HG03097 (cell line): ENCODE data around the gene CHCHD3.

Experiments used
- ATAC-seq: cut with Tn5 transposase; IDR thresholded peaks from one replicate; pipeline ENCODE4 v1.9.1; 2021; ENCODE audit not compliant: unreplicated experiment, low FRiP score

Gene CHCHD3

GRCh38 chr7:133081119-133081598 lies 731 bp downstream of the CHCHD3 start:
- no peak for ATAC-seq

- ATAC-seq, result no peak
Measured at GRCh38 chr7:133079296-133079695, 2.6 kb downstream of the CHCHD3 start.

- no peak for ATAC-seq
Measured at GRCh38 chr7:133077394-133077793, 4.5 kb downstream of the CHCHD3 start.

DNA sequence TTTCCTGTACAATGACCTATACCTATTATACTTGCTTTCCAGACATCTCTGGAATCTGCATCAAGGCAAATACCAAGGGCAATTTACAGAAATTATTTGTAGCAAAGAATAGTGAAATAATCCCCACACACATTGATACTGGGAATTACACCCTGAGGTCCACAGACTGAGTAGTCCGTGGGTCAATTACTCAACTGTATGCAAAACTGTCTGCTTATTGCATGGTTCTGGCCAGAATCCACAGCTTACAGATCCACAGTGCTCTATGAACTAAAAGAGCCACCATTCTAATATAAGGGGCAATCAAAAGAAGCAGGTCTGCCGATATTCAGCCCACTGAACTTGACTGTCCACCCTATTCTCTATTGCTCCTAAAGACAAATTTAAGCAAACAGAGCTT lies 5.7 kb downstream of the CHCHD3 start:
- ATAC-seq, result no peak

GRCh38 chr7:133071506-133071905 lies 10.4 kb downstream of the CHCHD3 start:
- ATAC-seq, result no peak

- no peak for ATAC-seq
Measured at GRCh38 chr7:133070562-133070961, 11.3 kb downstream of the CHCHD3 start.

GRCh38 chr7:133065301-133065700 lies 16.6 kb downstream of the CHCHD3 start:
- ATAC-seq, result no peak

DNA sequence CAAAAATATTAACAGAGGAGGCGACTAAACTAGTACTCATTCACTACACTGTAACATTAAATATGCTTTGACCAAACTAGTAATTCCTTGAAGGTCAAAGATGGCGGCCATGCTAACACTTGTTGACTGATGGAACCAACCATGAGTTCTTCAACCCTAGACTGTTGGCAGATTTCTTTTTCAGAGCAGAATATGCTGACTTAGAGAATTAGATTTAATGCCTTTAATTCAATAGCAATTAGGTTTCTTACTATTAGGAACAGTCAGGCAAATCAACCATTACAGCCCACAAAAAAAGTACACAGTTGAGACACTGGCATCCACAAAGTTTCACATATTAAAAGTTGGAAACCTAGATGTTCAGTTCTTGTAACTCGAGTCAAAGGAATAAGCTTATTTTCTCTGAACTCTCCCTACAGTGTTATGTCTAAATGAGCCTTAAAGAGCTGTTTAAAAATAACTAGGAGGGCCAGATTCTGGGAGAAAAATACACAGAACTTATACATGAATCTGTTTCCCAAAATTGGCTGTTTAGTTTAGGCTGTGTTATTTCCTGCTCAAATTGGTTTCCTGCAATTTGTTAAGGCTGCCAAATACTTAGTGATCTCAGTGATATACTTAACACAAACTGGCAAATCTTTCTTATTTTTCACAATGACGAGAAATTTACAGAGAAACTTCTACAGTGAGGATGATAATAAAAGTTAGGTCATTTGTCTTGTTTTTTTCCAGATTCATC lies 17.6 kb downstream of the CHCHD3 start:
- no peak for ATAC-seq

DNA sequence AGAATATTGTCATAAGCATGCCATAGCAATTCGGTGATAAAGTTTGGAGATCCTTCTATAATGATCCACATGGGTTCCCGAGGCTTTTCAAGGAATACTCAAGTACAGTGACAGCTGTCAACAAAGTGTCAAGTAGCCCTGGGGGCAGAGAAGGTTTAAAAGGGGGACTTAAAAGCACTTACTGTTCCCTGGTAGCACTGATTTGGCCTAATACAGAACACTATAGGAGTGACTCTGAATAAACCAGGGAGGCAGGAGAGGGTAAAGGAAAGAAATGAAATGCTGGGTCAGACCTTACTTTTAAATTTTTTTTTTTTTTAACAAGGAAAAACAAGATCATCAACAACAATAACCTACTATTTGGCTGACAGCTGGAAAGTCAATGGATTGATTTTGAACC lies 20.1 kb downstream of the CHCHD3 start:
- ATAC-seq, result no peak

- ATAC-seq, result no peak
Measured at GRCh38 chr7:133061357-133061756, 20.5 kb downstream of the CHCHD3 start.

- no peak for ATAC-seq
Measured at GRCh38 chr7:133060004-133060403, 21.9 kb downstream of the CHCHD3 start.

DNA sequence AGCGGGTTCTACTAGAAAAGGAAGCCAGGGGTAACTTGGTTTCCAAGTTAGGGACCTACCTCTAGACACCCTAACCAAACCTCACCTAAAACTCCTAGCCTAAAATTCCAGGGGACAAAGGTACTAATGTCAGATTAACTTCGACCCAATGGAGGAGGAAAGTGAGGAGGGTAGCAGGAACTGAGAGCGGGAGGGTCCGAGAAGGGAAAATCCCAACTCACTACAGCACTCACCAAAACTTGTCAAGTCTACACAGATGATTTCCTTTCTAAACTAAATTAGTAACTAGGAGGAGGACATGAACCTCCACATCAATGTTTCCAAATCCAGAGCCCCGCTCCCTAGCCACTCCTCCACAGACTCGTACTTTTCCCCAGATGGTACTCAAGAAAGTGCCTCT lies 22.6 kb downstream of the CHCHD3 start:
- ATAC-seq, result no peak

DNA sequence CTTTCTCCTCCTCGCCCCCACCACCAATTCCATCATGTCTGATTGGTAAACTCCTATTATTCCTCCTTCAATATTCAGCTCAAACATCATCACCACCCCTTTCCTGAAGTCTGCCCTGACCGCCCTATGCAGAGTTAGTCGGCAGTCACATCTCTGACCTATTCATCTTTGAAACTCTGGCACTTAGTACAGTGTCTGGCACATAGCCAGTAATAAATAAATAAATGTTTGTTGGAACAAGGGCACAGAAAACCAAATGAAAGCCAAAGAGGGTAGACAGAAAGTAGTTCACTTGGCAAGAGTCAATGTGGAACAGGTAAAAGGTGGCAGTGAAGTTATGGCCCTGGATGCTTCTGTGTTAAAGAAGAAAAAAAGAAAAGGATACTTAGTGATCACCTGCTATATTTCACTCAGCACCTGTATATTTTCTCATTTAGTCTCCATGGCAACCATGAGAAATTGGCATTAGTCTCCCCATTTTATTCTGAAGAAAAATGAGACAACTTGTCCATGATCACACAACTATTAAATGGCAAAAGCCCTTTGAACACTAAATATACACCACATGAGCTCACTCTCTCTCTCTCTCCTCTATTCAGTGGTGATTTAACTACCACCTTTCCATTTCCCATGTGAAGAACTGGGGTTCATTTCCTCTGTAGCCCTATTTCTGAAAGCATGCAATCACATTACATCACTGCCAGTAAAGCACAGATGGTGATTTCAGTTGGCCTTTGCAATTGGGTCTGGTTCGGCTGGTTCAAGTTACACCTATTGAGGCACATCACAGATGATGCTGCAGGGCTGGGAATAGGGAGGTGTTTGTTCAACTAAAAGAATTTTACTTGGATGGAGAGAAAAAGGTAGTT lies 25.3 kb downstream of the CHCHD3 start:
- ATAC-seq, result no peak

GRCh38 chr7:133054162-133054840 lies 27.6 kb downstream of the CHCHD3 start:
- ATAC-seq, result no peak

DNA sequence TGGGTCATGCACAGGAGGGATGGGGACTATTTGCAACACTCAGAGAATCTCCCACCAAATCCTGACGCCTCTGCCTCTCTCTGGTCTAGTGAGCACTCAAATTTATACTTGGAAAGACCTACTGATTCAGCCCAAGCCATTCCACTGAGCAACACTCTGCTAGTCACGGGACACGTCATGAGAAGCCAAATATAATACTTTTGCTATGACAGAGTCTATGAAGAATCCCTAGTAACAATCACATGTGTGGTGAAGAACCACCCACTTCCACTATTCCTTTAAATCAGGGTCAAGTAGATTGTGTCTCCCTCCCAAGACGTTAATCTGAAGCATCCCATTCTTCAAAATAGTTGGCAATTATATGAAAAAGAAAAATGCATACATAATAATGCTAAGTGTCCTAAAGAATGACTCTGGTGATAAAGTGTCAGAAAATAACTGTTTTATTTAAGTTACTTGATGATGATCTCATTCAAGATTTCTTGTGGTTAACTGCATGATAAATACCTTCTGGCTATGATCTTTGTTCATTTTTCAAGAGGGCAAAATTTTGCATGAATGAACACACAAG lies 28.5 kb downstream of the CHCHD3 start:
- no peak for ATAC-seq

- ATAC-seq, result no peak
Measured at GRCh38 chr7:133052826-133053225, 29.1 kb downstream of the CHCHD3 start.

- no peak for ATAC-seq
Measured at GRCh38 chr7:133052401-133052756, 29.5 kb downstream of the CHCHD3 start.

DNA sequence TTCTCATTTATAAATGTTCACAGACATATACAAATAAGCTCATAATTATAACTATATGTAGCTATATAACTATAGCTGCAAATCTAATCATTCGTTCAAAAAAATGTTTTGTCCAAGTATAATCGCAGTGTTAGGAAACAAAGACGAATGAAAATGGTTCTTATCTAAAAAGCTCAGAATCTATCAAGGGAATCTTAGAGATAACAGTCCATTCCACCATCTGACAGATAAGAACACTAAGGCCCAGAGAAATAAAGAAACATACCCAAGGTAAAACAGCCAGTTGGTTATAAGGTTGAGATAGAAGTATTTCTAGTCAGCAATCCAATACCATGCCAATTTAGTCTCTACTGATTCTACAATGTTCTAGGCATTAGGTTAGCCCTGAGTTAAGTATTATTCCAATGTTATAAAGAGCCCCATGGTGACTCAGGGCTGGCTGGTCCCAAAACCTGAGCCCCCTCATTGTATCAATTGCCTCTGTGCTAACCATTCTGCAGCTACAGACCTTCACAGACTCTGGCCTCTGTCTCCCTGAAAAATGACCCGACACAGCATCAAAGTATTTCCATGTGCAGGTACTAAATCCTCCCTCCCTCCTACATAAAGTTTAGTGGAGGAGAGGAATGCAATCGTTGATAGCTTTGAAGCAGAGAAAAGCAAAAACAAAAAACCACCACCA lies 30.0 kb downstream of the CHCHD3 start:
- ATAC-seq, result no peak

GRCh38 chr7:133051066-133051465 lies 30.8 kb downstream of the CHCHD3 start:
- no peak for ATAC-seq

GRCh38 chr7:133050200-133050995 lies 31.5 kb downstream of the CHCHD3 start:
- no peak for ATAC-seq
